Keratinocyte (primary cell): Measurements from ENCODE around the gene SCFD2. TPM values are rescaled to one million over a fixed set of nuclear protein-coding genes. Genes with fewer than 3 reads are reported as not detected.

Source experiments
- DNase-seq: peaks from one replicate; pipeline ENCODE4 v3.0.0-alpha.2; 2011; ENCODE audit warnings: low read depth, missing footprints, low spot score
- FAIRE-seq: peaks from 2 replicates; lab custom pipeline; 2011; peaks lifted over from hg19 to GRCh38; lab: Jason Lieb, UNC
- H2AFZ ChIP-seq: 2 replicates; pipeline ENCODE4 v1.6.0; 2012; ENCODE audit warnings: low read length, control low read depth, inconsistent platforms; ENCODE audit not compliant: control insufficient read depth
- H3K27ac ChIP-seq: 2 replicates; pipeline ENCODE4 v1.5.1; 2011; ENCODE audit warnings: low read length; ENCODE audit not compliant: control insufficient read depth, insufficient read depth
- H3K27me3 ChIP-seq: 3 replicates; pipeline ENCODE4 v1.6.0; 2011; ENCODE audit warnings: low read length; ENCODE audit not compliant: control insufficient read depth, insufficient read depth; ENCODE audit errors: extremely low read depth
- H3K36me3 ChIP-seq, 2 experiments: 2 replicates in 1 of 2; 3 replicates in 1 of 2; pipeline ENCODE4 v1.5.1; 2011; ENCODE audit warnings: low read length in 2 of 2, mild to moderate bottlenecking in 1 of 2; ENCODE audit not compliant: control insufficient read depth in 2 of 2, insufficient read depth in 2 of 2; ENCODE audit errors: extremely low read depth in 1 of 2
- H3K4me1 ChIP-seq: 3 replicates; pipeline ENCODE4 v1.5.1; 2011; ENCODE audit warnings: low read length; ENCODE audit not compliant: control insufficient read depth, insufficient read depth; ENCODE audit errors: extremely low read depth
- H3K4me2 ChIP-seq: 3 replicates; pipeline ENCODE4 v1.6.0; 2011; ENCODE audit warnings: low read depth, low read length; ENCODE audit not compliant: control insufficient read depth, insufficient read depth; ENCODE audit errors: extremely low read depth
- H3K4me3 ChIP-seq, 3 experiments: fragments of 200-600 bp in 1 of 3; sonication (generic) in 1 of 3; 2 replicates in 2 of 3; 3 replicates in 1 of 3; pipeline ENCODE4 v1.5.1; 2011 to 2016; ENCODE audit warnings: low read length in 3 of 3, mild to moderate bottlenecking in 3 of 3, control low read depth in 2 of 3, inconsistent platforms in 1 of 3, low read depth in 1 of 3, mixed read lengths in 1 of 3, mixed run types in 1 of 3, moderate library complexity in 1 of 3; ENCODE audit not compliant: control insufficient read depth in 2 of 3, insufficient read depth in 2 of 3; ENCODE audit errors: extremely low read depth in 1 of 3
- H3K79me2 ChIP-seq: 2 replicates; pipeline ENCODE4 v1.6.0; 2012; ENCODE audit warnings: low read length; ENCODE audit not compliant: control insufficient read depth, insufficient read depth
- H3K9ac ChIP-seq: 3 replicates; pipeline ENCODE4 v1.6.0; 2011; ENCODE audit warnings: low read length; ENCODE audit not compliant: control insufficient read depth, insufficient read depth; ENCODE audit errors: extremely low read depth
- H3K9me1 ChIP-seq: 3 replicates; pipeline ENCODE4 v1.6.0; 2011; ENCODE audit warnings: low read length; ENCODE audit not compliant: control insufficient read depth, insufficient read depth; ENCODE audit errors: extremely low read depth
- H3K9me3 ChIP-seq: 2 replicates; pipeline ENCODE4 v1.5.1; 2012; ENCODE audit warnings: low read depth, low read length; ENCODE audit not compliant: control insufficient read depth
- H4K20me1 ChIP-seq: 3 replicates; pipeline ENCODE4 v1.6.0; 2011; ENCODE audit warnings: low read length; ENCODE audit not compliant: control insufficient read depth, insufficient read depth; ENCODE audit errors: extremely low read depth
- EZH2 ChIP-seq: IDR thresholded peaks from one replicate; pipeline ENCODE4 v1.6.1; 2012; ENCODE audit warnings: inconsistent platforms, mild to moderate bottlenecking, low read length, moderate library complexity
- dilution Hi-C: fragments of 300-500 bp; cut with MboI; formaldehyde crosslinking; loops from one replicate; pipeline ENCODE4 v1.7.0; 2020; ENCODE audit warnings: low sequenced_read_pairs; ENCODE audit not compliant: extremely low pct_ligation_motif_present
- polyA plus RNA-seq, 5 experiments: library from polyadenylated mRNA; depleted of rRNA in 3 of 5; stranded (reverse) in 3 of 5; stranded (forward) in 1 of 5; unstranded in 1 of 5; fragments of >200 nt; gene quantifications; 1 replicate in 1 of 5; 2 replicates in 3 of 5; 3 replicates in 1 of 5; pipeline versions ENCODE4 v1.2.1 to v1.2.3, GENCODE V29; 2011 to 2012; ENCODE audit warnings: missing spikeins in 2 of 5, low read depth in 1 of 5, low replicate concordance in 1 of 5
- TF ChIP-seq, protein P1 (sequence below), 3 experiments: IDR thresholded peaks in 1 of 3; conservative IDR thresholded peaks in 1 of 3; optimal IDR thresholded peaks in 1 of 3; 2 replicates in 2 of 3; 3 replicates in 1 of 3; pipeline versions ENCODE3 to v1.5.1; 2011; ENCODE audit warnings: low read length in 3 of 3, mild to moderate bottlenecking in 3 of 3, moderate library complexity in 2 of 3, control low read depth in 1 of 3, inconsistent platforms in 1 of 3; ENCODE audit not compliant: insufficient read depth in 2 of 3; ENCODE audit errors: extremely low read depth in 1 of 3

Gene SCFD2
- polyA plus RNA-seq, 1 donor (not counting 4 experiments of a cell fraction or from before 2014, with no cell fraction given) = 13.9 TPM

DNA sequence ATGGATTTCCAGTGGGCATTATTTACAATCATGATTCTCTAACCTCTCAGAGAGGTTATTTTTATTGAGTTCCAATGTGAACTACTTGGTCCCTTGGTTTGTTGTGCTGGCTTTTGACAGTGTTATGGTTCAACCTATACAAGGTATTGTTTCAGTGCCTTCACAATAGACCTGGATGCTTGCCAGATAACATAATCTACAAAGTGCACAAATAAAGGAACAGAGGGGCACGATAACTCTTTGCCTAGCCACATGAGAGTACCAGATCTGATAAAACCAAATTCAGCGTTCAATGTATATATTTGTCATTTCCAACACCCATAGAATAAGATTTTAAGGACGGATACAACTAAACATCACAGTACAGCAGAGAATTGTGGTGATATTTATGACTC, 382.9 kb downstream of the SCFD2 start:
- H3K27ac ChIP-seq = no peak overlapping the region
- H3K27me3 ChIP-seq = no peaks in the 10 kb centered on the region
- dilution Hi-C loops = no loop called here
- H4K20me1 ChIP-seq = no peaks in the 10 kb centered on the region
- no peaks in the 10 kb centered on the region for H3K9me3 ChIP-seq
- TF ChIP-seq, protein P1, sequence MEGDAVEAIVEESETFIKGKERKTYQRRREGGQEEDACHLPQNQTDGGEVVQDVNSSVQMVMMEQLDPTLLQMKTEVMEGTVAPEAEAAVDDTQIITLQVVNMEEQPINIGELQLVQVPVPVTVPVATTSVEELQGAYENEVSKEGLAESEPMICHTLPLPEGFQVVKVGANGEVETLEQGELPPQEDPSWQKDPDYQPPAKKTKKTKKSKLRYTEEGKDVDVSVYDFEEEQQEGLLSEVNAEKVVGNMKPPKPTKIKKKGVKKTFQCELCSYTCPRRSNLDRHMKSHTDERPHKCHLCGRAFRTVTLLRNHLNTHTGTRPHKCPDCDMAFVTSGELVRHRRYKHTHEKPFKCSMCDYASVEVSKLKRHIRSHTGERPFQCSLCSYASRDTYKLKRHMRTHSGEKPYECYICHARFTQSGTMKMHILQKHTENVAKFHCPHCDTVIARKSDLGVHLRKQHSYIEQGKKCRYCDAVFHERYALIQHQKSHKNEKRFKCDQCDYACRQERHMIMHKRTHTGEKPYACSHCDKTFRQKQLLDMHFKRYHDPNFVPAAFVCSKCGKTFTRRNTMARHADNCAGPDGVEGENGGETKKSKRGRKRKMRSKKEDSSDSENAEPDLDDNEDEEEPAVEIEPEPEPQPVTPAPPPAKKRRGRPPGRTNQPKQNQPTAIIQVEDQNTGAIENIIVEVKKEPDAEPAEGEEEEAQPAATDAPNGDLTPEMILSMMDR (optimal IDR thresholded peaks at IDR 0.05 in 1 of 3, IDR thresholded peaks at IDR 0.05 in 1 of 3, conservative IDR thresholded peaks at IDR 0.05 in 1 of 3; ENCODE audit: extremely low read depth in 1 of 3, insufficient read depth in 2 of 3, low read length in 3 of 3) = no peak
- TF ChIP-seq EZH2 = no peak
- H3K79me2 ChIP-seq = no peaks in the 10 kb centered on the region
- no peak overlapping the region for H3K4me2 ChIP-seq
- H3K4me1 ChIP-seq = peaks cover 18% of the 10 kb centered on the region
- no peaks in the 10 kb centered on the region for H3K36me3 ChIP-seq
- FAIRE-seq (no peak), DNase-seq (no peak)
- no peak overlapping the region for H3K4me3 ChIP-seq
- no peaks in the 10 kb centered on the region for H3K9me1 ChIP-seq
- no peak overlapping the region for H2AFZ ChIP-seq
- no peak overlapping the region for H3K9ac ChIP-seq

DNA sequence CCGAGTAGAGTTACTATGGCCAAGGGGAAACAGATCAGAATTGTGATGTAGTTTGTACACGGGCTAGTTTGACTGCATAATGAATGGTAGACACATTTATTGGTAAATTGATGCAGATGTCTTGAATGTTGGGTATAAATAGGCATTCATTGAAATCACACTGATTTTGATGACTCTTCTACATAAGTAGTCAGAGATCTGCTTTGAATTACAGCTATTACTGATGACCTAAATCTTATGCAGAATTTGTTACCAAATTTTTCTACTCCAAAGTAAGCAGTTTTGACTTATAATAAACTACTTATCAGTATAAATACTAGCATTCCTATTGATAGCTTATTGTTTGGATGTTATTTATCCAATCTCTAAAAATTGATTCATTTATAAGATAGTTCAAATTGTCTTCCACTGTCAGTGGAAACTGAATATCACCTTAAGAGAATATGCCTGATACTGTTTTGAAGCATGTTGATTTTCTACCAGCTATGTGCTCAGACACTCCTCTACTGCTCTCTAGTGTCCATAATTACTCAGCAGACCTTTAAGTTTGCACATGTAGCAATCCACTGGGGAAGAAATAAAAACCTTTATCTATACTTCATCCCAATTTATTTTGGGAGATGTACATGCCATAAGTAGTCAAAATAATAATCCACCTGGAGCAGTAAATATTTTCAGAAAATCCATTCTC, 383.5 kb downstream of the SCFD2 start:
- no peak overlapping the region for H3K9ac ChIP-seq
- H3K9me3 ChIP-seq = no peaks in the 10 kb centered on the region
- peak; percentile 23 for FAIRE-seq
- no peak overlapping the region for H3K27ac ChIP-seq
- no peaks in the 10 kb centered on the region for H3K9me1 ChIP-seq
- H3K79me2 ChIP-seq = no peaks in the 10 kb centered on the region
- dilution Hi-C loops = no loop called here
- no peak overlapping the region for H2AFZ ChIP-seq
- DNase-seq = no peak
- H4K20me1 ChIP-seq = no peaks in the 10 kb centered on the region
- peaks cover 18% of the 10 kb centered on the region for H3K4me1 ChIP-seq
- H3K27me3 ChIP-seq = no peaks in the 10 kb centered on the region
- no peaks in the 10 kb centered on the region for H3K36me3 ChIP-seq
- TF ChIP-seq, protein P1 (optimal IDR thresholded peaks at IDR 0.05 in 1 of 3, IDR thresholded peaks at IDR 0.05 in 1 of 3, conservative IDR thresholded peaks at IDR 0.05 in 1 of 3; ENCODE audit: extremely low read depth in 1 of 3, insufficient read depth in 2 of 3, low read length in 3 of 3) = peak; percentile 42 to 67 (median 51)
- no peak for TF ChIP-seq EZH2
- no peak overlapping the region for H3K4me3 ChIP-seq
- H3K4me2 ChIP-seq = no peak overlapping the region
